ENCODE results near the gene NHSL2.

- TF ChIP-seq CTCF (conservative IDR thresholded peaks at IDR 0.05 in 1 of 2, IDR thresholded peaks at IDR 0.05 in 1 of 2; ENCODE audit: extremely low read depth in 1 of 2, insufficient read depth in 1 of 2, low read depth in 1 of 2, low read length in 2 of 2) (no peak), EZH2 (IDR thresholded peaks at IDR 0.05; ENCODE audit: borderline replicate concordance, low read length) (no peak)
These were observed 223.4 kb downstream of the NHSL2 start for GRCh38 chrX:72133851-72134546.
